Mucosa of stomach (tissue), 1 donor: Measurements from ENCODE around the gene KCTD15.

ENCODE experiments used
- H3K27me3 ChIP-seq: one replicate; pipeline ENCODE4 v1.7.0; 2013; ENCODE audit warnings: mild to moderate bottlenecking, low read length; ENCODE audit not compliant: control insufficient read depth, insufficient read depth
- H3K36me3 ChIP-seq: one replicate; pipeline ENCODE4 v1.7.0; 2013; ENCODE audit warnings: low read length; ENCODE audit not compliant: control insufficient read depth, insufficient read depth
- H3K4me1 ChIP-seq: one replicate; pipeline ENCODE4 v1.7.0; 2013; ENCODE audit warnings: mild to moderate bottlenecking, low read length; ENCODE audit not compliant: control insufficient read depth, insufficient read depth
- H3K4me3 ChIP-seq: one replicate; pipeline ENCODE4 v1.7.0; 2013; ENCODE audit warnings: low read length
- H3K9ac ChIP-seq: one replicate; pipeline ENCODE4 v1.7.0; 2013; ENCODE audit warnings: mild to moderate bottlenecking, low read length, moderate library complexity
- H3K9me3 ChIP-seq: one replicate; pipeline ENCODE4 v1.7.0; 2013; ENCODE audit warnings: mild to moderate bottlenecking, low read length, moderate library complexity; ENCODE audit not compliant: control insufficient read depth
- donor health status: Pancreatic carcinoma.

KCTD15 gene

GRCh38 chr19:33859016-33859415 lies 62.3 kb downstream of the KCTD15 start:
- Histone ChIP-seq H3K36me3 (no peaks in the 10 kb centered on the region), H3K4me1 (no peaks in the 10 kb centered on the region), H3K9ac (no peak overlapping the region), H3K9me3 (no peaks in the 10 kb centered on the region), H3K27me3 (no peaks in the 10 kb centered on the region), H3K4me3 (no peak overlapping the region)

- Histone ChIP-seq H3K36me3 (no peaks in the 10 kb centered on the region), H3K9me3 (no peaks in the 10 kb centered on the region), H3K4me1 (no peaks in the 10 kb centered on the region), H3K27me3 (peaks cover 3% of the 10 kb centered on the region), H3K4me3 (no peak overlapping the region), H3K9ac (no peak overlapping the region)
Observed at GRCh38 chr19:33860312-33861090, 63.8 kb downstream of the KCTD15 start.

GRCh38 chr19:33861950-33862349 lies 65.3 kb downstream of the KCTD15 start:
- Histone ChIP-seq H3K9ac (no peak overlapping the region), H3K27me3 (peaks cover 7% of the 10 kb centered on the region), H3K9me3 (no peaks in the 10 kb centered on the region), H3K4me3 (no peak overlapping the region), H3K36me3 (no peaks in the 10 kb centered on the region), H3K4me1 (no peaks in the 10 kb centered on the region)

DNA sequence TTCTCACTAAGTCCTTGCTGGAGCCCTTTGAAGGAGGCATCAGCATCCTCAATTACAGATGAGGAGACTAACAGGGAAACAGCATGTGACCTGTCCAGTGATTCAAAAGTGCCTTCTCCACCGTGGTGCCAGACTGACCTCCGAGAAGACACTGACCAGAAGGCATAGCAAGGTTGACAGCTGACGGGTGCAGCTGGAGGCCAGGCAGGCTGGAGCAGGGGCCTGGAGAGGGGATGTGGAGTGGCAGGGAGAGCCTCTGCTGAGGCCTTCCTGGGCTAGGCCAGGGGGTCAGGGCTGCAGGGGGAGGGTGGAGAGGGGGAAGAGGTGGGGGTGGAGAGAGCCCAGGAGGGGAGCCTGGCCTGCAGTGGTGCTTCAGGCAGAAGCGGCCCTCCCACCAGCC lies 66.3 kb downstream of the KCTD15 start:
- H3K4me1 ChIP-seq = no peaks in the 10 kb centered on the region

GRCh38 chr19:33863436-33863835 lies 66.8 kb downstream of the KCTD15 start:
- Histone ChIP-seq H3K4me1 (no peaks in the 10 kb centered on the region), H3K27me3 (peaks cover 7% of the 10 kb centered on the region), H3K4me3 (no peak overlapping the region)

More for the DNA sequence above, 66.3 kb downstream of the KCTD15 start:
- H3K9ac ChIP-seq = no peak overlapping the region
- no peaks in the 10 kb centered on the region for H3K9me3 ChIP-seq
- H3K36me3 ChIP-seq = no peaks in the 10 kb centered on the region
- H3K4me3 ChIP-seq = no peak overlapping the region
- H3K27me3 ChIP-seq = peaks cover 7% of the 10 kb centered on the region

DNA sequence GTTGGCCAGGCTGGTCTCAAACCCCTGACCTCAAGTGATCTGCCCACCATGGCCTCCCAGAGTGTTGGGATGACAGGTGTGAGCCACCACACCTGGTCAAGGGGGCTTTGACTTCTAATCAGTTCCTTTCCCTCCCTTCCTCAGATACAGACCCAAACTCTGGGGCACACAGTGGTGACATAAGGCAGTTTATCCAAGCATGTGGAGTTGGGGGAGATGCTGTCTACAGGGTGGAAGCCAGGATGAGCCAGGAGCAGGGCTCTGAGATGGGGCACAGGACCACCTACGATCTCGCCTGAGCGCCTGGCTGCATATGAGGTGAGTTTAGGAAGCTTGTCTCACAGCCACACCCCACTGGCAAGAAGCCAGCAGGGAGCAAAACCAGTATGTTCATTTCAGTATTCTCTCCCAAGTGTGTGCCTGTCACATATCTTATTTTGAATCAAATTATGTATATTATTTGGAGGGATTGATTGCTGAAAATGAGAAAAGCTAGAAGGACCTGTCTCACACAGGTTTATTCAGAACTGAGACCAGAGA lies 67.7 kb downstream of the KCTD15 start:
- no peak overlapping the region for H3K4me3 ChIP-seq
- no peaks in the 10 kb centered on the region for H3K4me1 ChIP-seq
- H3K36me3 ChIP-seq = no peaks in the 10 kb centered on the region
- H3K9ac ChIP-seq = no peak overlapping the region
- H3K9me3 ChIP-seq = no peaks in the 10 kb centered on the region
- peaks cover 7% of the 10 kb centered on the region for H3K27me3 ChIP-seq

More at GRCh38 chr19:33863436-33863835, 66.8 kb downstream of the KCTD15 start:
- H3K9ac ChIP-seq = no peak overlapping the region
- H3K9me3 ChIP-seq = no peaks in the 10 kb centered on the region
- H3K36me3 ChIP-seq = no peaks in the 10 kb centered on the region

DNA sequence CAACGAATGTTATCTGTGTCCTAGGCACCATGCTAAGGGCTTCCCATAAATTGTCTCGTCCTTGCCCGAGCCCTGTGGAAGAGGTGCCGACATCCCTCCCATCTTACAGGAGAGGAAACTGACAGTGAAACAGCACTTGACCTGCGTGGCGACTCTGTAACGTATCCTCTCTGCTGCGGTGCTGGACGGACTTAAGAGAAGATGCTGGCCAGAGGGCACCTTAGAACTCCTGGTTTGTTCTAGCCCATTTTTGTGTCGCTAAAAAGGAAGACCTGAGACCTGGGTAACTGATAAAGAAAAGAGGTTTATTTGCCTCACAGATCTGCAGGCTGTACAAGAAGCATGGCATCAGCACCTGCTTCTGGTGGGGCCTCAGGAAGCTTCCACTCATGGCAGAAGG lies 68.6 kb downstream of the KCTD15 start:
- H3K27me3 ChIP-seq = peaks cover 7% of the 10 kb centered on the region
- H3K4me3 ChIP-seq = no peak overlapping the region
- no peaks in the 10 kb centered on the region for H3K4me1 ChIP-seq
- H3K9ac ChIP-seq = no peak overlapping the region
- no peaks in the 10 kb centered on the region for H3K9me3 ChIP-seq
- no peaks in the 10 kb centered on the region for H3K36me3 ChIP-seq
